WERI-Rb-1 (cell line): ENCODE measurements around the gene SLC12A7.

Source experiments
- DNase-seq: peaks from one replicate; pipeline ENCODE4 v3.0.0-alpha.2; 2020
- H3K27ac ChIP-seq: fragments of 250-450 bp; sonication (Bioruptor Pico); 2 replicates; pipeline ENCODE4 v1.5.1; 2020; ENCODE audit warnings: mild to moderate bottlenecking, moderate library complexity
- H3K27me3 ChIP-seq: fragments of 250-450 bp; sonication (Bioruptor Pico); 2 replicates; pipeline ENCODE4 v1.5.1; 2021; ENCODE audit warnings: mild to moderate bottlenecking, low read depth, moderate library complexity; ENCODE audit not compliant: insufficient read depth, severe bottlenecking
- H3K36me3 ChIP-seq: fragments of 250-450 bp; sonication (Bioruptor Pico); 2 replicates; pipeline ENCODE4 v1.5.1; 2020; ENCODE audit warnings: mild to moderate bottlenecking, moderate library complexity
- H3K4me3 ChIP-seq: 2 replicates; pipeline ENCODE4 v1.5.1; 2011; ENCODE audit warnings: low read depth, mild to moderate bottlenecking, control low read depth, low read length
- H3K9me3 ChIP-seq: fragments of 250-450 bp; sonication (Bioruptor Pico); 2 replicates; pipeline ENCODE4 v1.5.1; 2021; ENCODE audit warnings: mild to moderate bottlenecking, moderate library complexity; ENCODE audit not compliant: severe bottlenecking
- TF ChIP-seq, protein P1 (sequence below): IDR thresholded peaks from 2 replicates; pipeline ENCODE4 v1.5.1; 2011; ENCODE audit warnings: low read depth, mild to moderate bottlenecking, control low read depth, inconsistent platforms, low read length

Gene SLC12A7

DNA sequence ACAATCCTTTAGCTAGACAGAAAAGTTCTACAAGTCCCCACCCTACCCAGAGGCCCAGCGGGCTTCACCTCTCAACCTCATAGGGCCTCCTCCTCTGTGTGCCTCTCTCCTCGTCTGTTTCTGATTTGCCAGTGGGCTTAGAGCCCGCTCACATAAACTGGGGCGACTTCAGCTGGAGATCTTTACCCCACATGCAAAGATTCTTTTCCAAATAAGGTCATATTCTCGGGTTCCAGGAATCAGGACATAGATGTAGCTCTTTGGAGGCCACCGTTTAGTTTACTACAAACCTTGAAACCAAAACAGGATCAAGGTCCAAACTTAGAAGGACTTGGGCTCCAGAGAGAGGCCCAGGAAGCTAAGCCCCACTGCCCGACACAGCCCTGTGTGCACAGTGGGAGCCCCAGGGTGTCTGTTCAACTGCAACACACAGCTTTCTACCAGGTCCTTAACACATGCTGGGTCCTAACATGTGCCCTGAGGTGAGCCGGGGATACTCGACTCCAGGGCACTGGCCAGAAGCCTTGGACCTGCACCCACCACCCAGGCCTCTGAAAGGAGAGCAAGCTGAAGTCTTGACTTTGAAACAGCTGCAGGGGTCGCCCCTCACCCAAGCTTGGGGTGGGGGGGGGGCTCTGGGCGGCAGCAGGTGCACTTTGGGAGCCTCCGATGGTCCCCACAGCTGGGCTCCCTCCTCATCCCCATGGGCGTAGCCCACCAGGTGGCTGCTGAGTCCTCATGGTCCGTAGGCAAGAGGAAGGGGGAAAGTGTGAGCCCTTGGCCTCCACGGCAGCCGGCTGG, 26.8 kb upstream of the SLC12A7 start:
- TF ChIP-seq, protein P1, sequence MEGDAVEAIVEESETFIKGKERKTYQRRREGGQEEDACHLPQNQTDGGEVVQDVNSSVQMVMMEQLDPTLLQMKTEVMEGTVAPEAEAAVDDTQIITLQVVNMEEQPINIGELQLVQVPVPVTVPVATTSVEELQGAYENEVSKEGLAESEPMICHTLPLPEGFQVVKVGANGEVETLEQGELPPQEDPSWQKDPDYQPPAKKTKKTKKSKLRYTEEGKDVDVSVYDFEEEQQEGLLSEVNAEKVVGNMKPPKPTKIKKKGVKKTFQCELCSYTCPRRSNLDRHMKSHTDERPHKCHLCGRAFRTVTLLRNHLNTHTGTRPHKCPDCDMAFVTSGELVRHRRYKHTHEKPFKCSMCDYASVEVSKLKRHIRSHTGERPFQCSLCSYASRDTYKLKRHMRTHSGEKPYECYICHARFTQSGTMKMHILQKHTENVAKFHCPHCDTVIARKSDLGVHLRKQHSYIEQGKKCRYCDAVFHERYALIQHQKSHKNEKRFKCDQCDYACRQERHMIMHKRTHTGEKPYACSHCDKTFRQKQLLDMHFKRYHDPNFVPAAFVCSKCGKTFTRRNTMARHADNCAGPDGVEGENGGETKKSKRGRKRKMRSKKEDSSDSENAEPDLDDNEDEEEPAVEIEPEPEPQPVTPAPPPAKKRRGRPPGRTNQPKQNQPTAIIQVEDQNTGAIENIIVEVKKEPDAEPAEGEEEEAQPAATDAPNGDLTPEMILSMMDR, result no peak
- no peaks in the 10 kb centered on the region for H3K36me3 ChIP-seq
- DNase-seq, result no peak
- H3K27ac ChIP-seq, result no peak overlapping the region
- H3K27me3 ChIP-seq, result no peaks in the 10 kb centered on the region
- no peaks in the 10 kb centered on the region for H3K9me3 ChIP-seq
- H3K4me3 ChIP-seq, result no peak overlapping the region

DNA sequence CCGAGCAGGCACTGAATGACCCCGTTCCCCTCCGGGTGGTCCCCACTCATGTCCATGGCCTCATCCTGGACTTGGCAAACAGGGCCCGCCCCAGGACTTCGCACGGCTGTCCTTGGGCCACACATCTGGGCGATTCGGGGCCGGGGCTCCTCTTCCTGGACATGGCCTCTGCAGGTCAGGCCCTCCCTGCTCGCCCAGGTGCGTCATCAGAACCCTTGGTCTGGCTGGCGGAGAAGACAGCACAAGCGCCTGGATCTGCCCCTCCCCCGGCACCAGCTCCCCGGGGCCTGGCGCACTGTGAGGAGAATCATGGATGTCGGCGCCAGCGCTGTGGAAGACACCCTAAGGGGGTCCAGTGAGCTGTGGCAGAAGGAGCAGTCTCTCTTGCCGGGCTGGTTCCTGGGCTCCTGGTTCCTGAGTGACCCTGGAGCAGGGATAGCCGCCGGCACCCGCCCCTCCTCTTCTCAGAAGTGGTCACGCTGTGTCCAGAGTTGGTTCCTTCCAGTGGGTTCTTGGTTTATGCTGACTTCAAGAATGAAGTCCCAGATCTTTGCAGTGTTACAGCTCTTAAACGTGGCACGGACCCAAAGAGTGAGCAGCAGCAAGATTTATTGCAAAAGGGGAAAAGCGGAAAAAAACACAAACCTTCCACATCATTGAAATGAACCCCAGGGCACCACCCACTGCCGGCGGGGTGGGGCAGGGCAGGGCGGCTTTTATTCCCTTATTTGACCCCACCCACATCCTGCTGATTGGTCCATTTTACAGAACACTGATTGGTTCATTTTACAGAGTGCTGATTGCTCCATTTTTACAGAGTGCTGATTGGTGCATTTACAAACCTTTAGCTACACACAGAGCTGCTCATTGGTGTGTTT, 25.9 kb upstream of the SLC12A7 start:
- DNase-seq, result no peak
- H3K36me3 ChIP-seq, result no peaks in the 10 kb centered on the region
- TF ChIP-seq, protein P1, result no peak
- no peak overlapping the region for H3K27ac ChIP-seq
- H3K27me3 ChIP-seq, result no peaks in the 10 kb centered on the region
- H3K9me3 ChIP-seq, result no peaks in the 10 kb centered on the region
- H3K4me3 ChIP-seq, result no peak overlapping the region

DNA sequence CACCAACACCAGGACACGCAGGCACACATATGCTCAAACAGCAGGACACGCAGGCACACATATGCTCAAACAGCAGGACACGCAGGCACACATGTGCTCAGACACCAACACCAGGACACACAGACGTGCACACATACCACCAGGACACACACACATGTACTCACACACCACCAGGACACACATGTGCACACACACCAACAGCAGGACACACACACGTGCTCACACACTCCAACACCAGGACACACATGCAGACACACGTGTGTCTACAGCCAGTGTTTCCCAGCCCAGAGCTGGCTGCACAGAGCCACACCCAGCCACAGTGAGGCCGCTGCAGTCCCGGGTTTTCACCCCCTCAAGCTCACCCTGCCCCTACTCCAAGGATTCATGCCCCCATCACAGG, 25.0 kb upstream of the SLC12A7 start:
- no peak overlapping the region for H3K27ac ChIP-seq
- no peaks in the 10 kb centered on the region for H3K36me3 ChIP-seq
- TF ChIP-seq, protein P1, result no peak
- H3K27me3 ChIP-seq, result no peaks in the 10 kb centered on the region
- no peaks in the 10 kb centered on the region for H3K9me3 ChIP-seq
- DNase-seq, result no peak
- no peak overlapping the region for H3K4me3 ChIP-seq

- Histone ChIP-seq H3K9me3 (no peaks in the 10 kb centered on the region), H3K27ac (no peak overlapping the region), H3K4me3 (no peak overlapping the region), H3K36me3 (no peaks in the 10 kb centered on the region), H3K27me3 (no peaks in the 10 kb centered on the region)
- TF ChIP-seq, protein P1, result no peak
- DNase-seq, result no peak
Observed at GRCh38 chr5:1135696-1136525, 24.0 kb upstream of the SLC12A7 start.

DNA sequence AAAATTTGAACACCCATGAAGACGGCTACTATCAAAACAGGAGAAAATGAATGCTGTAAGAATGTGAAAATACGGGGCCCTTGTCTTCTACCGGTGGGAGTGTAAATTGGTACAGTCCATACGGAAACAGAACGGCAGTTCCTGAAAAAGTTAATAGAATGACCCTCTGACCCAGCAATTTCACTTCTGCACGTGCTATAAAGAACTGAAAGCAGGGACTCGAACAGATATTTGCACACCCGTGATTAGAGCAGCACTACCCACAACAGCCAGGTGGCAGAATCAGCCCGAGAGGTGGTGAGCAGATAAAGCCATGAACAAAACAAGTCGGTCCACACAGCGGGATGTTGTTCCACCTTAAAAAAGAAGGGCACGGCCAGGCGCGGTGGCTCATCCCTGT, 22.6 kb upstream of the SLC12A7 start:
- Histone ChIP-seq H3K36me3 (no peaks in the 10 kb centered on the region), H3K9me3 (no peaks in the 10 kb centered on the region), H3K27ac (no peak overlapping the region), H3K4me3 (no peak overlapping the region), H3K27me3 (no peaks in the 10 kb centered on the region)
- TF ChIP-seq, protein P1, result 0 out of 2 replicates have a peak, but pooled peaks have one; percentile 35
- no peak for DNase-seq
